ENCODE data around the gene UQCC2. TPM values are rescaled to one million over a fixed set of nuclear protein-coding genes. Genes with fewer than 3 reads are reported as not detected.

Gene UQCC2
- total and polyA plus RNA-seq, 2 of the 8 experiments (the other 6 are each of a cell fraction or from before 2014, with no cell fraction given) = 52.1 to 104 TPM

DNA sequence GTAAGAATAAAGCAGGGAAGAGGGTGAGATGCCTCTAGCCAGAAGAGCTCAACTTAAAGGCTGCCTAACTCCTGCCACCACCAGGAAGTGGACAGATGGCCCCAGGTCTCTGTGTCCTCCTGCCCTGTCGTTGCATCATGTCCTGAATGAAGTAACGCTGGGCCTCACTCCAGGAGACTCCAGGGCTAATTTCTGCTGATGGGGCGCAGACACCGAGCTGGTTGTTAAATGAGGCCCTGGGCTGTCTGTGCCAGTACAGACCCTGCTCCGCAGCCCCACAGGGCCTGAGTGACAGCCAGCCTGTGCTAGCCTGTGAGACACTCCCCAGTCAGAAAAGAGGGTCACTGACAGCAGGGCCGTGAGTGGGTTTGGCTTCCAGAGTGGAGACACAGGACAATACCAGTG is 28.7 kb upstream of the UQCC2 start (continued):
- TF ChIP-seq, protein P1, sequence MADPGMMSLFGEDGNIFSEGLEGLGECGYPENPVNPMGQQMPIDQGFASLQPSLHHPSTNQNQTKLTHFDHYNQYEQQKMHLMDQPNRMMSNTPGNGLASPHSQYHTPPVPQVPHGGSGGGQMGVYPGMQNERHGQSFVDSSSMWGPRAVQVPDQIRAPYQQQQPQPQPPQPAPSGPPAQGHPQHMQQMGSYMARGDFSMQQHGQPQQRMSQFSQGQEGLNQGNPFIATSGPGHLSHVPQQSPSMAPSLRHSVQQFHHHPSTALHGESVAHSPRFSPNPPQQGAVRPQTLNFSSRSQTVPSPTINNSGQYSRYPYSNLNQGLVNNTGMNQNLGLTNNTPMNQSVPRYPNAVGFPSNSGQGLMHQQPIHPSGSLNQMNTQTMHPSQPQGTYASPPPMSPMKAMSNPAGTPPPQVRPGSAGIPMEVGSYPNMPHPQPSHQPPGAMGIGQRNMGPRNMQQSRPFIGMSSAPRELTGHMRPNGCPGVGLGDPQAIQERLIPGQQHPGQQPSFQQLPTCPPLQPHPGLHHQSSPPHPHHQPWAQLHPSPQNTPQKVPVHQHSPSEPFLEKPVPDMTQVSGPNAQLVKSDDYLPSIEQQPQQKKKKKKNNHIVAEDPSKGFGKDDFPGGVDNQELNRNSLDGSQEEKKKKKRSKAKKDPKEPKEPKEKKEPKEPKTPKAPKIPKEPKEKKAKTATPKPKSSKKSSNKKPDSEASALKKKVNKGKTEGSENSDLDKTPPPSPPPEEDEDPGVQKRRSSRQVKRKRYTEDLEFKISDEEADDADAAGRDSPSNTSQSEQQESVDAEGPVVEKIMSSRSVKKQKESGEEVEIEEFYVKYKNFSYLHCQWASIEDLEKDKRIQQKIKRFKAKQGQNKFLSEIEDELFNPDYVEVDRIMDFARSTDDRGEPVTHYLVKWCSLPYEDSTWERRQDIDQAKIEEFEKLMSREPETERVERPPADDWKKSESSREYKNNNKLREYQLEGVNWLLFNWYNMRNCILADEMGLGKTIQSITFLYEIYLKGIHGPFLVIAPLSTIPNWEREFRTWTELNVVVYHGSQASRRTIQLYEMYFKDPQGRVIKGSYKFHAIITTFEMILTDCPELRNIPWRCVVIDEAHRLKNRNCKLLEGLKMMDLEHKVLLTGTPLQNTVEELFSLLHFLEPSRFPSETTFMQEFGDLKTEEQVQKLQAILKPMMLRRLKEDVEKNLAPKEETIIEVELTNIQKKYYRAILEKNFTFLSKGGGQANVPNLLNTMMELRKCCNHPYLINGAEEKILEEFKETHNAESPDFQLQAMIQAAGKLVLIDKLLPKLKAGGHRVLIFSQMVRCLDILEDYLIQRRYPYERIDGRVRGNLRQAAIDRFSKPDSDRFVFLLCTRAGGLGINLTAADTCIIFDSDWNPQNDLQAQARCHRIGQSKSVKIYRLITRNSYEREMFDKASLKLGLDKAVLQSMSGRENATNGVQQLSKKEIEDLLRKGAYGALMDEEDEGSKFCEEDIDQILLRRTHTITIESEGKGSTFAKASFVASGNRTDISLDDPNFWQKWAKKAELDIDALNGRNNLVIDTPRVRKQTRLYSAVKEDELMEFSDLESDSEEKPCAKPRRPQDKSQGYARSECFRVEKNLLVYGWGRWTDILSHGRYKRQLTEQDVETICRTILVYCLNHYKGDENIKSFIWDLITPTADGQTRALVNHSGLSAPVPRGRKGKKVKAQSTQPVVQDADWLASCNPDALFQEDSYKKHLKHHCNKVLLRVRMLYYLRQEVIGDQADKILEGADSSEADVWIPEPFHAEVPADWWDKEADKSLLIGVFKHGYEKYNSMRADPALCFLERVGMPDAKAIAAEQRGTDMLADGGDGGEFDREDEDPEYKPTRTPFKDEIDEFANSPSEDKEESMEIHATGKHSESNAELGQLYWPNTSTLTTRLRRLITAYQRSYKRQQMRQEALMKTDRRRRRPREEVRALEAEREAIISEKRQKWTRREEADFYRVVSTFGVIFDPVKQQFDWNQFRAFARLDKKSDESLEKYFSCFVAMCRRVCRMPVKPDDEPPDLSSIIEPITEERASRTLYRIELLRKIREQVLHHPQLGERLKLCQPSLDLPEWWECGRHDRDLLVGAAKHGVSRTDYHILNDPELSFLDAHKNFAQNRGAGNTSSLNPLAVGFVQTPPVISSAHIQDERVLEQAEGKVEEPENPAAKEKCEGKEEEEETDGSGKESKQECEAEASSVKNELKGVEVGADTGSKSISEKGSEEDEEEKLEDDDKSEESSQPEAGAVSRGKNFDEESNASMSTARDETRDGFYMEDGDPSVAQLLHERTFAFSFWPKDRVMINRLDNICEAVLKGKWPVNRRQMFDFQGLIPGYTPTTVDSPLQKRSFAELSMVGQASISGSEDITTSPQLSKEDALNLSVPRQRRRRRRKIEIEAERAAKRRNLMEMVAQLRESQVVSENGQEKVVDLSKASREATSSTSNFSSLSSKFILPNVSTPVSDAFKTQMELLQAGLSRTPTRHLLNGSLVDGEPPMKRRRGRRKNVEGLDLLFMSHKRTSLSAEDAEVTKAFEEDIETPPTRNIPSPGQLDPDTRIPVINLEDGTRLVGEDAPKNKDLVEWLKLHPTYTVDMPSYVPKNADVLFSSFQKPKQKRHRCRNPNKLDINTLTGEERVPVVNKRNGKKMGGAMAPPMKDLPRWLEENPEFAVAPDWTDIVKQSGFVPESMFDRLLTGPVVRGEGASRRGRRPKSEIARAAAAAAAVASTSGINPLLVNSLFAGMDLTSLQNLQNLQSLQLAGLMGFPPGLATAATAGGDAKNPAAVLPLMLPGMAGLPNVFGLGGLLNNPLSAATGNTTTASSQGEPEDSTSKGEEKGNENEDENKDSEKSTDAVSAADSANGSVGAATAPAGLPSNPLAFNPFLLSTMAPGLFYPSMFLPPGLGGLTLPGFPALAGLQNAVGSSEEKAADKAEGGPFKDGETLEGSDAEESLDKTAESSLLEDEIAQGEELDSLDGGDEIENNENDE (IDR thresholded peaks at IDR 0.05; ENCODE audit: insufficient replicate concordance, low read length) = no peak
- TF ChIP-seq NRF1 (IDR thresholded peaks at IDR 0.05; ENCODE audit: low read depth, low read length) (no peak), FOSL1 (IDR thresholded peaks at IDR 0.05; ENCODE audit: insufficient read depth, low read depth, low read length) (no peak), SP4 (IDR thresholded peaks at IDR 0.05; ENCODE audit: low read length) (no peak), EP300 (IDR thresholded peaks at IDR 0.05; ENCODE audit: borderline replicate concordance in 1 of 2, low read depth in 2 of 2, low read length in 2 of 2) (no peak), SIRT6 (IDR thresholded peaks at IDR 0.05; ENCODE audit: low read length) (no peak), CTBP2 (IDR thresholded peaks at IDR 0.05; ENCODE audit: borderline replicate concordance, insufficient read depth, insufficient read length, low read length) (no peak), JUN (IDR thresholded peaks at IDR 0.05; ENCODE audit: low read depth, low read length) (no peak), KDM4A (IDR thresholded peaks at IDR 0.05; ENCODE audit: low read depth, low read length, severe bottlenecking) (no peak), SP1 (IDR thresholded peaks at IDR 0.05; ENCODE audit: low read depth, low read length) (no peak)
- TF ChIP-seq, protein P2, sequence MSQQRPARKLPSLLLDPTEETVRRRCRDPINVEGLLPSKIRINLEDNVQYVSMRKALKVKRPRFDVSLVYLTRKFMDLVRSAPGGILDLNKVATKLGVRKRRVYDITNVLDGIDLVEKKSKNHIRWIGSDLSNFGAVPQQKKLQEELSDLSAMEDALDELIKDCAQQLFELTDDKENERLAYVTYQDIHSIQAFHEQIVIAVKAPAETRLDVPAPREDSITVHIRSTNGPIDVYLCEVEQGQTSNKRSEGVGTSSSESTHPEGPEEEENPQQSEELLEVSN (IDR thresholded peaks at IDR 0.05) = no peak
